GM18519 (cell line): Measurements from ENCODE around the gene CAPN5.

Experiments used
- ATAC-seq: cut with Tn5 transposase; IDR thresholded peaks from one replicate; pipeline ENCODE4 v1.9.1; 2021; ENCODE audit warnings: mild to moderate bottlenecking, moderate library complexity; ENCODE audit not compliant: unreplicated experiment, low FRiP score

Gene CAPN5

GRCh38 chr11:77081381-77081851 lies 14.6 kb downstream of the CAPN5 start:
- ATAC-seq = no peak

GRCh38 chr11:77081976-77082836 lies 15.4 kb downstream of the CAPN5 start:
- no peak for ATAC-seq

- ATAC-seq = no peak
Measured at GRCh38 chr11:77082838-77083565, 16.2 kb downstream of the CAPN5 start.

GRCh38 chr11:77083566-77084245 lies 16.9 kb downstream of the CAPN5 start:
- ATAC-seq = no peak

- ATAC-seq = no peak
Measured at GRCh38 chr11:77084581-77085191, 17.9 kb downstream of the CAPN5 start.

- ATAC-seq = no peak
Measured at GRCh38 chr11:77085652-77086051, 18.9 kb downstream of the CAPN5 start.

GRCh38 chr11:77086521-77087472 lies 20.0 kb downstream of the CAPN5 start:
- ATAC-seq = no peak

- ATAC-seq = no peak
Measured at GRCh38 chr11:77087723-77088225, 21.0 kb downstream of the CAPN5 start.

- no peak for ATAC-seq
Measured at GRCh38 chr11:77088236-77089003, 21.6 kb downstream of the CAPN5 start.

- no peak for ATAC-seq
Measured at GRCh38 chr11:77089004-77089545, 22.3 kb downstream of the CAPN5 start.

GRCh38 chr11:77090046-77090372 lies 23.2 kb downstream of the CAPN5 start:
- no peak for ATAC-seq

- no peak for ATAC-seq
Measured at GRCh38 chr11:77090373-77091111, 23.8 kb downstream of the CAPN5 start.

GRCh38 chr11:77091146-77091940 lies 24.6 kb downstream of the CAPN5 start:
- peak; percentile 68 for ATAC-seq

GRCh38 chr11:77092382-77092781 lies 25.6 kb downstream of the CAPN5 start:
- no peak for ATAC-seq

- no peak for ATAC-seq
Measured at GRCh38 chr11:77093056-77093891, 26.5 kb downstream of the CAPN5 start.
